ENCODE data around the gene CBL. TPM values are rescaled to one million over a fixed set of nuclear protein-coding genes. Genes with fewer than 3 reads are reported as not detected.

The CBL gene
- total RNA-seq, 4 donors from 2014 or later, result 12.9 to 26.6 (median 20.9) TPM

- no peak for TF ChIP-seq CTCF (IDR thresholded peaks at IDR 0.05)
- ATAC-seq (ENCODE audit: low FRiP score) (no peak), DNase-seq (ENCODE audit: low spot score) (no peak)
Observed at GRCh38 chr11:119345685-119346084, 139.5 kb downstream of the CBL start.

- TF ChIP-seq CTCF (IDR thresholded peaks at IDR 0.05), result no peak
- DNase-seq (ENCODE audit: low spot score) (no peak), ATAC-seq (ENCODE audit: low FRiP score) (no peak)
Observed at GRCh38 chr11:119346605-119347004, 140.5 kb downstream of the CBL start, which contains the start of gene MFRP. Gene MFRP, minus strand, starts transcription at chr11:119346705. Its CDS starts 192 bp downstream, at chr11:119346513.

DNA sequence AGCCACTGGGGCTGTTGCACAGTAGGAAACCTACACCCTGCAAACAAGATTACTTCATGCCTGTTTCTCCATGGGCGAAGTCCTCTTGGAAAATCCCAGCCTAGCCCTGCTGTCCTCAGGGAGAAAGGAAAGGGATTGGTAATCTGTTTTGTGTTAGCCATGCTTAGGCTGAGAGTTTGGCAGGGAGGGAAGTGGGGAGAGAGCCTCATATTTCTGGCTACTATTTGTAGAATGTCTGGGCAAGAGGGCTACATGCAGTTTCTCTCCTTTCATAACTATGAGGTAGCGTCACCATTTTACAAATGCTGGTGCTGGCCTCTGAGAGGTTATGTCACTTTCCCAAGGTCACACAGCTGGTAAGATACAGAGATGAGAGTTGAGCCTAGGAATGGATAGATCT lies 141.1 kb downstream of the CBL start:
- no peak for TF ChIP-seq CTCF (IDR thresholded peaks at IDR 0.05)
- no peak for DNase-seq (ENCODE audit: low spot score)
- ATAC-seq (ENCODE audit: low FRiP score), result no peak

DNA sequence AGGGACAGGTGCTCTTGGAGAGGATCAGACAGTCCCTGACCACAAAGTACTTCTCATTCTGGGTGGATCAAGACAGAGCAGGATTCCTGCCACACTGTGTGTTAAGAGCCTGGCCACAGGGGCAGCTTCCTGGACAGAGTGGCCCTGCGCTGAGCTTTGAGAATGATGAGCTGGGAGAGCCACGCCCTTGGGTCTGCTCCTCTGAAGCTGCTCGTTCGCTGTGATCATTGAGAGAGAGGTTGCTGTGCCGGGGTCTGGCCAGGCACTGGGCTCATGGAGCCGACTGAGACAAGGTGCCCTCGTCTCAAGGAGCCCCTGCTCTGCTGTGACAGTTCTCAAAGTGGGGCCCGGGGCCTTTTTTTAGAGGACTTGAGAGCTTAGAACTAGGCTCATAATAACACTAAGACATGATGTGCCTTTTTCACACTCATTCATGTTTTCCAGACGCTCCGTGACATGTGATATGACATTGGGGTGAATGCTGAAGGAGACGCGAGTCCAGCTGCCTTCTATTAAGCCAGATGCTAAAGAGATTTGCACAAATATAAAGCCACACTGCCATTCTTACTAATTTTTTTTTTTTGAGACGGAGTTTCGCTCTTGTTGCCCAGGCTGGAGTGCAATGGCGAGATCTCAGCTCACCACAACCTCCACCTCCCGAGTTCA lies 141.9 kb downstream of the CBL start:
- no peak for DNase-seq (ENCODE audit: low spot score)
- ATAC-seq (ENCODE audit: low FRiP score), result no peak
- TF ChIP-seq CTCF (IDR thresholded peaks at IDR 0.05), result no peak

DNA sequence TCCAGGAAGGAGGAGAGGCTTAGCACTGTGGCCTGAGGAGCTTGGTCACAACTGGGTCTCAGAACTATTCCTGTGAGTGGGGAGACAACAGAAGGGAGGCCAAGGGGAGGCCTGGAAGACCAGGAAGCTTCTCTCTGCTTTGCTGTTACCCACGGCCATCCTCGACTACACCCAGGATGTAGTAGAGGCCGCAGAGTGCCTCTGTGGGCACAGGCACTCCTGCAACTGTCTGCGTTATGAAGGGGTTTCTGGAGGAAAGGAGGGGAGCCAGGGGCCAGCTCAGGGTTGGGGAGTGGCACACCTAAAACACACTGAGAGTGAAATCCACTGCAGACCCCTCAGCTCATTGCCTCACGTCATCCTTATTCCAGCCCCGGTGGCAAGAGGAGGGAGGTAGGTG lies 144.2 kb downstream of the CBL start:
- TF ChIP-seq CTCF (IDR thresholded peaks at IDR 0.05), result no peak
- DNase-seq (ENCODE audit: low spot score), result no peak
- no peak for ATAC-seq (ENCODE audit: low FRiP score)

DNA sequence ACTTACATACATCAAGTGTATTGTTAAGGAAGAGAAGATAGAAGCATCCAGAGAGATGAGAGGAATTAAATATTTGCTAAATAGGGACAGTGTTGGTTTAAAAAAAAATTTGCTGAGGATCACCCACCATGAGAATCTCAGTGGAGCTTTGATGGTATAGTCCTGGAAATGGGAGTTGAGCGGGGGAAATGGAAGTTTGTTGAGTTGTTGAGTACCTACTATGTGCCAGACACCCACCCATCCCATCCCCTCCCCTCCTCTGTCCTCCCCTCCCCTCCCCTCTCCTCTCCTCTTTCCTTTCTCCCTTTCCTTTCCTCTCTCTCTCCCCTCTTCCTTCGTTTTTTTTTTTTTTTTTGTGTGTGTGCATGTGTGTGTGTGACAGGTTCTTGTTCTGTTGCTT lies 145.1 kb downstream of the CBL start:
- TF ChIP-seq CTCF (IDR thresholded peaks at IDR 0.05), result no peak
- DNase-seq (ENCODE audit: low spot score), result no peak
- ATAC-seq (ENCODE audit: low FRiP score), result no peak

- no peak for TF ChIP-seq CTCF (IDR thresholded peaks at IDR 0.05)
- ATAC-seq (ENCODE audit: low FRiP score), result no peak
- no peak for DNase-seq (ENCODE audit: low spot score)
Observed at GRCh38 chr11:119352857-119353260, 146.7 kb downstream of the CBL start.

Data from omental fat pad (tissue), 4 donors.